Upper lobe of left lung (tissue), 6 donors: ENCODE data around the gene HOXC6. TPM values are rescaled to one million over a fixed set of nuclear protein-coding genes. Genes with fewer than 3 reads are reported as not detected.

ENCODE experiments used
- ATAC-seq, 2 donors: fragments of 200-7000 bp; cut with Tn5 transposase; one replicate each; pipeline ENCODE4 v1.9.1; 2022; ENCODE audit warnings: mild to moderate bottlenecking in 2 of 2, moderate library complexity in 2 of 2; ENCODE audit not compliant: low FRiP score in 2 of 2
- DNase-seq, 2 donors: peaks; one replicate each; pipeline ENCODE4 v3.0.0-alpha.2; 2019 to 2020
- H3K27ac ChIP-seq, 4 donors: fragments of 200-600 bp; sonication (generic); one replicate each; pipeline ENCODE4 v1.5.1; 2016 to 2019
- H3K27me3 ChIP-seq, 4 donors: fragments of 200-600 bp; sonication (generic); one replicate each; pipeline ENCODE4 v1.5.1; 2017 to 2019
- H3K36me3 ChIP-seq, 4 donors: fragments of 200-600 bp; sonication (generic); one replicate each; pipeline ENCODE4 v1.5.1; 2016 to 2019
- H3K4me1 ChIP-seq, 4 donors: fragments of 200-600 bp; sonication (generic); one replicate each; pipeline ENCODE4 v1.5.1; 2018 to 2019
- H3K4me3 ChIP-seq, 4 donors: fragments of 200-600 bp; sonication (generic); one replicate each; pipeline ENCODE4 v1.5.1; 2017 to 2019; ENCODE audit warnings: mild to moderate bottlenecking in 2 of 4, moderate library complexity in 1 of 4
- H3K9me3 ChIP-seq, 4 donors: fragments of 200-600 bp; sonication (generic); one replicate each; pipeline ENCODE4 v1.5.1; 2018 to 2019
- EP300 ChIP-seq, 4 donors: sonication (generic); formaldehyde crosslinking; IDR thresholded peaks; one replicate each; pipeline ENCODE4 v1.5.1; 2017; ENCODE audit warnings: antibody characterized with exemption in 4 of 4, control low read depth in 2 of 4
- POLR2A ChIP-seq, 4 donors: fragments of 450-650 bp; IDR thresholded peaks; one replicate each; pipeline ENCODE4 v1.5.1; 2016 to 2017; ENCODE audit warnings: antibody characterized with exemption in 4 of 4, mild to moderate bottlenecking in 2 of 4
- POLR2AphosphoS5 ChIP-seq, 2 donors: sonication (generic); formaldehyde crosslinking; IDR thresholded peaks; one replicate each; pipeline ENCODE4 v1.5.1; 2017; ENCODE audit warnings: antibody characterized with exemption in 2 of 2
- WGBS, 2 donors: methylation state at CpG; one replicate each; pipeline ENCODE4 v1.1.5; 2017 to 2018; 5-methylcytosine and 5-hydroxymethylcytosine counted together
- total RNA-seq, 6 donors: library from RNA; depleted of rRNA in 4 of 6; stranded (reverse); fragments of >200 nt in 4 of 6; gene quantifications; one replicate each; pipeline versions ENCODE4 v1.1.0 to v1.2.1, GENCODE V29; 2016 to 2021
- TF ChIP-seq, protein P1 (sequence below), 6 experiments: fragments of 450-650 bp in 4 of 6; fragments of 200-600 bp in 2 of 6; sonication (generic) in 2 of 6; IDR thresholded peaks; one replicate each; pipeline ENCODE4 v1.5.1; 2016 to 2019; ENCODE audit warnings: antibody characterized with exemption in 6 of 6
- donor health status: DM: no; HTN: no; CAD: no; lungs with moderate emphysema.
- donor health status: DM: no; HTN: yes; CAD: no; lungs with severe emphysema.

HOXC6 gene
- total RNA-seq, 6 donors from 2014 or later, result 0.40 to 0.92 TPM; not detected in 4

DNA sequence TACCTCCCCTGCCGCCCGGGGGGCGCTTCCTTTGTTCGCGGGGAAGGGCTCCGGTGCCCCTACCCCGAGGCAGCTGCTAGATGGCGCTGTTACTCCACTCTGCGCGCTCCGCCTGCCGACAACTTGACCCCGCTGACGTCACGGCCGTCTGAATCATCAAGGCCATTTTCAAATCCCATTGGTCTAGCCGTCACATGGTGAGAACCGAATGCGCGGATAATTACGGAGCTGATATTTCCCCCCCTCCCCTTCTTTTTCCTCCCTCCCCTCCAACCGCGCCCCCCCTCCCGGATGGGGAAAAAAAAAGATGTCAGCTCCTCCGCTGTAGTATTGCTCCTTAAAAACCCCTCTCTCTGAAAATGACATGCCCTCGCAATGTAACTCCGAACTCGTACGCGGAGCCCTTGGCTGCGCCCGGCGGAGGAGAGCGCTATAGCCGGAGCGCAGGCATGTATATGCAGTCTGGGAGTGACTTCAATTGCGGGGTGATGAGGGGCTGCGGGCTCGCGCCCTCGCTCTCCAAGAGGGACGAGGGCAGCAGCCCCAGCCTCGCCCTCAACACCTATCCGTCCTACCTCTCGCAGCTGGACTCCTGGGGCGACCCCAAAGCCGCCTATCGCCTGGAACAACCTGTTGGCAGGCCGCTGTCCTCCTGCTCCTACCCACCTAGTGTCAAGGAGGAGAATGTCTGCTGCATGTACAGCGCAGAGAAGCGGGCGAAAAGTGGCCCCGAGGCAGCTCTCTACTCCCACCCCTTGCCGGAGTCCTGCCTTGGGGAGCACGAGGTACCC is 43.1 kb upstream of the HOXC6 start, which contains the start of gene HOXC10:
Gene HOXC10, plus strand, starts transcription at position 246 of the 791 bp plus-strand sequence. Its CDS starts 114 bp downstream, at position 360.
- WGBS, 2 donors, result 2 to 6% methylated on average over 37 to 48 of the region's 55 CpGs
- Histone ChIP-seq H3K36me3 (no peaks in the 10 kb centered on the region), H3K4me1 (peaks cover 19 to 35% (median 30%) of the 10 kb centered on the region in 4 donors), H3K27me3 (peaks cover 2 to 91% (median 53%) of the 10 kb centered on the region in 4 donors), H3K27ac (no peak within 1 kb of the TSS), H3K4me3 (peak within 1 kb of the TSS in 2 of 4 donors; percentile 17), H3K9me3 (no peaks in the 10 kb centered on the region)
- peak; percentile 70 to 74 for DNase-seq
- peak in 1 of 2 donors; percentile 85 for ATAC-seq
- TF ChIP-seq POLR2A (IDR thresholded peaks at IDR 0.05) (no peak), POLR2AphosphoS5 (IDR thresholded peaks at IDR 0.05) (no peak), EP300 (IDR thresholded peaks at IDR 0.05) (no peak)
- TF ChIP-seq, protein P1, sequence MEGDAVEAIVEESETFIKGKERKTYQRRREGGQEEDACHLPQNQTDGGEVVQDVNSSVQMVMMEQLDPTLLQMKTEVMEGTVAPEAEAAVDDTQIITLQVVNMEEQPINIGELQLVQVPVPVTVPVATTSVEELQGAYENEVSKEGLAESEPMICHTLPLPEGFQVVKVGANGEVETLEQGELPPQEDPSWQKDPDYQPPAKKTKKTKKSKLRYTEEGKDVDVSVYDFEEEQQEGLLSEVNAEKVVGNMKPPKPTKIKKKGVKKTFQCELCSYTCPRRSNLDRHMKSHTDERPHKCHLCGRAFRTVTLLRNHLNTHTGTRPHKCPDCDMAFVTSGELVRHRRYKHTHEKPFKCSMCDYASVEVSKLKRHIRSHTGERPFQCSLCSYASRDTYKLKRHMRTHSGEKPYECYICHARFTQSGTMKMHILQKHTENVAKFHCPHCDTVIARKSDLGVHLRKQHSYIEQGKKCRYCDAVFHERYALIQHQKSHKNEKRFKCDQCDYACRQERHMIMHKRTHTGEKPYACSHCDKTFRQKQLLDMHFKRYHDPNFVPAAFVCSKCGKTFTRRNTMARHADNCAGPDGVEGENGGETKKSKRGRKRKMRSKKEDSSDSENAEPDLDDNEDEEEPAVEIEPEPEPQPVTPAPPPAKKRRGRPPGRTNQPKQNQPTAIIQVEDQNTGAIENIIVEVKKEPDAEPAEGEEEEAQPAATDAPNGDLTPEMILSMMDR (IDR thresholded peaks at IDR 0.05), result peak; percentile 9 to 31 (median 26)

DNA sequence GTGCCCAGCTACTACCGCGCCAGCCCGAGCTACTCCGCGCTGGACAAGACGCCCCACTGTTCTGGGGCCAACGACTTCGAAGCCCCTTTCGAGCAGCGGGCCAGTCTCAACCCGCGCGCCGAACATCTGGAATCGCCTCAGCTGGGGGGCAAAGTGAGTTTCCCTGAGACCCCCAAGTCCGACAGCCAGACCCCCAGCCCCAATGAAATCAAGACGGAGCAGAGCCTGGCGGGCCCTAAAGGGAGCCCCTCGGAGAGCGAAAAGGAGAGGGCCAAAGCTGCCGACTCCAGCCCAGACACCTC is 42.6 kb upstream of the HOXC6 start:
- no peak for DNase-seq
- no peak overlapping the region for H3K27ac ChIP-seq
- H3K9me3 ChIP-seq, result no peaks in the 10 kb centered on the region
- H3K27me3 ChIP-seq, result peaks cover 0 to 93% (median 53%) of the 10 kb centered on the region in 4 donors
- no peak for ATAC-seq
- peaks cover 19 to 35% (median 30%) of the 10 kb centered on the region in 4 donors for H3K4me1 ChIP-seq
- no peaks in the 10 kb centered on the region for H3K36me3 ChIP-seq
- peak overlapping the region in 2 of 4 donors; percentile 17 for H3K4me3 ChIP-seq
- 11% methylated on average over 20 of the region's 21 CpGs; no CpG with 5 or more reads in 1 of the 2 donors for WGBS, 2 donors
- TF ChIP-seq, protein P1 (IDR thresholded peaks at IDR 0.05), result no peak
- TF ChIP-seq POLR2A (IDR thresholded peaks at IDR 0.05) (no peak), POLR2AphosphoS5 (IDR thresholded peaks at IDR 0.05) (no peak)

DNA sequence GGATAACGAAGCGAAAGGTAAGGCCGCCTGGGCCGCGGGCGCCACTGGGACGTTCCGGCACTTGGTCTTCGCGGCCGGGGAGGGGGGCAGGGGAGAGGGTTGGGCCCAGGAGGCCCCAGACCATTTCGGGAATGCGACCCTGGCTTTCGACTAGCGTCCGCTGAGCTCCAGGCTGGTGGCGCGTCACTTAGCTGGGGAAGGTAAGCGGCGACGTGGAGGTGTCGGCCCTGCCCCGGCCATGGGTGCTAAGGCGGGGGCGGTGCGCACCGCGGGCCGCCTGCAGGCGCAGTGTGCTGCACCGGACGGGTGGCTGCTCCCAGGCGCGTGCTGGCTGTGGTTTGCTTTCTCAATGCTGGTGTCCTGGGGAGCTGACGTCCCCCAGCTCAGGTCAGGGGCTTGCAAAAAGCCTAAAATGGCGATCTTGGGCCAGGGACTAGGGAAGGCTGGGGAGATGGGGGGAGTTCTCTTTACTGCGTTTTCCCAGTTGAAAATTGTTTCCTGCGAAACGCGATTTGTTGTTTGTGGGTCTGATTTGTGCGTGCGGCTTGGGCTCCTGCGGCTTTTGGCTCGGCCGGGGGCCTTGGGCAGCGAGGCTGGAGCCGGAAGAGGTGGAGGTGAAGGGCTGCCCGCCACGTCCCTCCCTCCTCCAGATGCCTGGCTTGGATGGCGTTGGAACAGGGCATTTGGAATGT is 42.1 kb upstream of the HOXC6 start:
- Histone ChIP-seq H3K4me3 (peak overlapping the region in 2 of 4 donors; percentile 17), H3K27ac (no peak overlapping the region)
- peak in 1 of 2 donors; percentile 16 for ATAC-seq

DNA sequence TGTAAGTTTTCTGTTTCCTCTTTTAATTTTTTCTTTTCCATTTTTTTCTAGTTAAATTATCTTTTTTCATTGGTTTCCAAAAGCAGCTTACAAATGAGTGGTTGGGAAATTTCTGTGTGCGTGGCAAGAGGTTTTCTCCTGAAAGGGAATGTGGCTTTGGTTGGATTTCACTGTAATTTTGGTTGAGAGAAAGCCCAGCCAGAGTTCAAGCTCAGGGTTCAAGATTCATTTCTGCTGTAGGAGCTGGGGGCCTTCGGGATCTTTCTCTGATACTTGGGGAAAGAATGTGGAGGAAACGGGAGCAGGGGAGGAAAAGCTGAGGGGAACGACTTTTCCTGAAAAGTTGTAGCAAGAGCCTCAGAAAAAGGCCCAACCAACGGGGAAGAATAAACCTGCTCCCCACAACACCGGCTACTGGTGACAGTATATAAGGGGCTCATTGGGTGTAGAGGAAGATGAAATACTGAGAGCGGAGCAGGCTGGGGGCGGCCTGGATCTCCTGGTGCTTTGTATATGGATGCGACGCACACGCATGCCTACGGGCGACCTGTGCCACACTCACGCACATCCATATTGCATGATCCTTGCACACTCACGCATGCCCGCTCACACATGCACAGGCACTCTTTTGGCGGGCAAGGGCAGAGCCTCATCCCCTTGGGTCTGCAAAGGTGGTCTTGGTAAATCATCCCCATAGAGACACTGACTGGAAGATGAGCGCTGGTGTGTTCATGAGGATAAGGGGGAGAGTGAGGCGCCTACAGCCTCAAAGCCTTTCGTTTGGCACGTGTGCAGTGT is 41.4 kb upstream of the HOXC6 start:
- TF ChIP-seq POLR2AphosphoS5 (IDR thresholded peaks at IDR 0.05) (no peak), POLR2A (IDR thresholded peaks at IDR 0.05) (no peak), EP300 (IDR thresholded peaks at IDR 0.05) (no peak)
- TF ChIP-seq, protein P1 (IDR thresholded peaks at IDR 0.05), result no peak
- Histone ChIP-seq H3K27ac (no peak overlapping the region), H3K27me3 (peaks cover 0 to 93% (median 53%) of the 10 kb centered on the region in 4 donors), H3K9me3 (no peaks in the 10 kb centered on the region), H3K4me3 (no peak overlapping the region), H3K36me3 (no peaks in the 10 kb centered on the region), H3K4me1 (peaks cover 19 to 35% (median 30%) of the 10 kb centered on the region in 4 donors)
- no peak for DNase-seq
- 12 to 24% methylated on average over 20 to 21 of the region's 21 CpGs for WGBS, 2 donors
- no peak for ATAC-seq

More for the DNA sequence above, 42.1 kb upstream of the HOXC6 start:
- Histone ChIP-seq H3K4me1 (peaks cover 19 to 35% (median 30%) of the 10 kb centered on the region in 4 donors), H3K9me3 (no peaks in the 10 kb centered on the region), H3K27me3 (peaks cover 0 to 93% (median 53%) of the 10 kb centered on the region in 4 donors), H3K36me3 (no peaks in the 10 kb centered on the region)
- peak in 1 of 2 donors; percentile 79 for DNase-seq
- no peak for TF ChIP-seq POLR2AphosphoS5 (IDR thresholded peaks at IDR 0.05)
- no peak for TF ChIP-seq EP300 (IDR thresholded peaks at IDR 0.05)
- TF ChIP-seq, protein P1 (IDR thresholded peaks at IDR 0.05), result no peak
- no peak for TF ChIP-seq POLR2A (IDR thresholded peaks at IDR 0.05)
- 12 to 15% methylated on average over 12 to 22 of the region's 50 CpGs for WGBS, 2 donors
